GM21737 (cell line): ENCODE results near the gene PICK1.
"Not testable (repeated sequence)": the region's sequence is repeated elsewhere in the genome, so short reads cannot be mapped to it uniquely, and the experiment has no call there.

Experiments
- ATAC-seq: cut with Tn5 transposase; IDR thresholded peaks from one replicate; pipeline ENCODE4 v1.9.1; 2021; ENCODE audit warnings: mild to moderate bottlenecking, moderate library complexity; ENCODE audit not compliant: unreplicated experiment

PICK1 gene

GRCh38 chr22:38073150-38074130 lies 16.2 kb downstream of the PICK1 start:
- ATAC-seq, result no peak

- ATAC-seq, result no peak
These were observed 17.2 kb downstream of the PICK1 start for GRCh38 chr22:38074181-38075104.

- ATAC-seq, result no peak
These were observed 18.1 kb downstream of the PICK1 start for GRCh38 chr22:38075105-38075825.

- ATAC-seq, result no peak
These were observed 18.8 kb downstream of the PICK1 start for GRCh38 chr22:38075961-38076360.

- no peak for ATAC-seq
These were observed 19.9 kb downstream of the PICK1 start for GRCh38 chr22:38077096-38077495.

GRCh38 chr22:38077595-38077994 lies 20.4 kb downstream of the PICK1 start:
- ATAC-seq, result no peak

GRCh38 chr22:38078046-38078840 lies 21.0 kb downstream of the PICK1 start:
- no peak for ATAC-seq

GRCh38 chr22:38079208-38079607 lies 22.0 kb downstream of the PICK1 start:
- ATAC-seq, result not testable (repeated sequence)

- ATAC-seq, result no peak
These were observed 22.6 kb downstream of the PICK1 start for GRCh38 chr22:38079804-38080203.

- ATAC-seq, result no peak
These were observed 23.3 kb downstream of the PICK1 start for GRCh38 chr22:38080474-38080849.

- no peak for ATAC-seq
These were observed 23.8 kb downstream of the PICK1 start for GRCh38 chr22:38080850-38081635.

- no peak for ATAC-seq
These were observed 24.4 kb downstream of the PICK1 start for GRCh38 chr22:38081636-38081940.

GRCh38 chr22:38081941-38082828 lies 25.0 kb downstream of the PICK1 start:
- no peak for ATAC-seq

- ATAC-seq, result no peak
These were observed 25.9 kb downstream of the PICK1 start for GRCh38 chr22:38082986-38083710.

- ATAC-seq, result no peak
These were observed 26.9 kb downstream of the PICK1 start, which contains the start of gene SLC16A8 for GRCh38 chr22:38083931-38084631. SLC16A8 (minus strand) TSS chr22:38084184; CDS start chr22:38082873, 1,311 bp downstream.

- no peak for ATAC-seq
These were observed 27.9 kb downstream of the PICK1 start for GRCh38 chr22:38085056-38085455.

- ATAC-seq, result no peak
These were observed 28.3 kb downstream of the PICK1 start for GRCh38 chr22:38085501-38085900.
